Endothelial cell of umbilical vein (primary cell): ENCODE data around the gene NLRP6.

Experiments
- EZH2 ChIP-seq: IDR thresholded peaks from 2 replicates; pipeline ENCODE4 v1.6.1; 2012; ENCODE audit warnings: borderline replicate concordance, low read depth, mild to moderate bottlenecking, moderate library complexity, low read length, inconsistent platforms; ENCODE audit not compliant: severe bottlenecking
- FOS ChIP-seq: IDR thresholded peaks from 2 replicates; pipeline ENCODE4 v1.6.1; 2011; ENCODE audit warnings: mild to moderate bottlenecking, low read length, moderate library complexity, borderline replicate concordance; ENCODE audit not compliant: insufficient read depth
- MYC ChIP-seq: IDR thresholded peaks from one replicate; pipeline ENCODE4 v1.6.1; 2011; ENCODE audit warnings: mild to moderate bottlenecking, low read depth, low read length
- POLR2A ChIP-seq: IDR thresholded peaks from 2 replicates; pipeline ENCODE4 v1.6.1; 2012; ENCODE audit warnings: low read depth, mild to moderate bottlenecking, control low read depth, low read length
- POLR2AphosphoS5 ChIP-seq: IDR thresholded peaks from 2 replicates; pipeline ENCODE4 v1.6.1; 2012; ENCODE audit warnings: low read depth, mild to moderate bottlenecking, control low read depth, low read length, moderate library complexity; ENCODE audit not compliant: insufficient read depth
- TF ChIP-seq, protein P1 (sequence below), 2 donors: IDR thresholded peaks; 1 replicate in 1 of 2; 2 replicates in 1 of 2; pipeline ENCODE4 v1.5.1; 2011; ENCODE audit warnings: low read length in 2 of 2, mild to moderate bottlenecking in 2 of 2, moderate library complexity in 2 of 2, control low read depth in 1 of 2, inconsistent platforms in 1 of 2, low read depth in 1 of 2; ENCODE audit not compliant: insufficient read depth in 1 of 2; ENCODE audit errors: extremely low read depth in 1 of 2

DNA sequence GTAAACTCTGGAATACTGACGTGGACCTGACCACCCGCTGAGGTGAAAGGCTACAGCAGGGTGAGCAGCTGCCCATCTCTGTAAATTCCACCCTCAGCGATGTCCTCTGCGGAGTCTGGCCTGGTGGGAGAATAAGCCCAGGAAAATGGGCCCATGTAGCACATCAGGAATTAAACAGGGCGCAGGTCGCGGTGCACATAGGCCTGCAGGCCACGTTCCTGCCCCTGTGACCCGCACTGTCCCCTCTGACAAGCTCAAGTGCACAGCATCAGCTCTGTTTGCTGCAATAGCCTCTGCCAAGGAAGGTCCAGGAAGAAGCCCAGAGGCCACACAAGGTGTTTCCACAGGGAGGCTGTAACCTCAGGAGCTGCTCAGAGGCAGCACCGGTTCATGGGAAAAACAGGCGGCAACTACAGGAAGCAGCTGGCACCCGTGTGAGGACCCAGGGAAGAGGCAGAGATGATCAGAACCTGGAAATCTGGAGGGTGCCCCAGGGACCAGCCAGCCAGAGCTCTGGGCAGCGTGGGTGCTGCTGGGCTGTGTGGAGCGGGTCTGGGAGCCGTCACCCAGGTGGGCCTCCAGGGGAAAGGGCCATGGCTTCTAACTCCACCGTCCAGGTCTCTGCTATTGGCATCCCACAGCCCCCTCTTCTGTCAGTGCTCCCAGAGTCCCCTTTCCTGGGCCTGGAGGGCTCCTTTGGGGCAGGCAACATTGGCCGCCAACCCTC, 28.6 kb downstream of the NLRP6 start:
- TF ChIP-seq, protein P1, sequence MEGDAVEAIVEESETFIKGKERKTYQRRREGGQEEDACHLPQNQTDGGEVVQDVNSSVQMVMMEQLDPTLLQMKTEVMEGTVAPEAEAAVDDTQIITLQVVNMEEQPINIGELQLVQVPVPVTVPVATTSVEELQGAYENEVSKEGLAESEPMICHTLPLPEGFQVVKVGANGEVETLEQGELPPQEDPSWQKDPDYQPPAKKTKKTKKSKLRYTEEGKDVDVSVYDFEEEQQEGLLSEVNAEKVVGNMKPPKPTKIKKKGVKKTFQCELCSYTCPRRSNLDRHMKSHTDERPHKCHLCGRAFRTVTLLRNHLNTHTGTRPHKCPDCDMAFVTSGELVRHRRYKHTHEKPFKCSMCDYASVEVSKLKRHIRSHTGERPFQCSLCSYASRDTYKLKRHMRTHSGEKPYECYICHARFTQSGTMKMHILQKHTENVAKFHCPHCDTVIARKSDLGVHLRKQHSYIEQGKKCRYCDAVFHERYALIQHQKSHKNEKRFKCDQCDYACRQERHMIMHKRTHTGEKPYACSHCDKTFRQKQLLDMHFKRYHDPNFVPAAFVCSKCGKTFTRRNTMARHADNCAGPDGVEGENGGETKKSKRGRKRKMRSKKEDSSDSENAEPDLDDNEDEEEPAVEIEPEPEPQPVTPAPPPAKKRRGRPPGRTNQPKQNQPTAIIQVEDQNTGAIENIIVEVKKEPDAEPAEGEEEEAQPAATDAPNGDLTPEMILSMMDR (IDR thresholded peaks at IDR 0.05; ENCODE audit: extremely low read depth in 1 of 2, insufficient read depth in 1 of 2, low read depth in 1 of 2, low read length in 2 of 2) = no peak
- TF ChIP-seq FOS (no peak), EZH2 (no peak), POLR2A (no peak), POLR2AphosphoS5 (no peak), MYC (no peak)
